Measurements from ENCODE around the gene TBC1D30. TPM values are rescaled to one million over a fixed set of nuclear protein-coding genes. Genes with fewer than 3 reads are reported as not detected.

The TBC1D30 gene
- total RNA-seq, 4 donors from 2014 or later, result 1.8 to 8.0 (median 3.5) TPM

GRCh38 chr12:64792128-64792527 is 32.3 kb upstream of the TBC1D30 start:
- no peaks in the 10 kb centered on the region for H3K36me3 ChIP-seq
- H3K4me1 ChIP-seq, result peaks cover 0 to 26% (median 0%) of the 10 kb centered on the region in 3 donors
- intact Hi-C loops (cut with DNase I), result no loop called here
- DNase-seq, result no peak
- 65 to 76% methylated on average over 1 of the region's 1 CpG for WGBS, 2 donors
- H3K27ac ChIP-seq, result no peak overlapping the region
- no peak overlapping the region for H3K4me3 ChIP-seq
- H3K9me3 ChIP-seq, result no peaks in the 10 kb centered on the region
- TF ChIP-seq POLR2A (IDR thresholded peaks at IDR 0.05) (no peak), CTCF (IDR thresholded peaks at IDR 0.05) (no peak)
- no peaks in the 10 kb centered on the region for H3K27me3 ChIP-seq

GRCh38 chr12:64793610-64794009 is 30.8 kb upstream of the TBC1D30 start:
- TF ChIP-seq CTCF (IDR thresholded peaks at IDR 0.05) (no peak), POLR2A (IDR thresholded peaks at IDR 0.05) (no peak)
- Histone ChIP-seq H3K4me3 (no peak overlapping the region), H3K27me3 (no peaks in the 10 kb centered on the region), H3K4me1 (peaks cover 0 to 28% (median 0%) of the 10 kb centered on the region in 3 donors), H3K36me3 (no peaks in the 10 kb centered on the region), H3K27ac (no peak overlapping the region), H3K9me3 (no peaks in the 10 kb centered on the region)
- intact Hi-C loops (cut with DNase I), result no loop called here
- no peak for DNase-seq
- 68 to 72% methylated on average over 3 of the region's 3 CpGs for WGBS, 2 donors

GRCh38 chr12:64794305-64794704 is 30.1 kb upstream of the TBC1D30 start:
- Histone ChIP-seq H3K27ac (no peak overlapping the region), H3K36me3 (no peaks in the 10 kb centered on the region), H3K4me3 (no peak overlapping the region), H3K4me1 (peaks cover 0 to 28% (median 0%) of the 10 kb centered on the region in 3 donors), H3K27me3 (no peaks in the 10 kb centered on the region), H3K9me3 (no peaks in the 10 kb centered on the region)
- 60 to 73% methylated on average over 3 of the region's 3 CpGs for WGBS, 2 donors
- intact Hi-C loops (cut with DNase I), result no loop called here
- DNase-seq, result no peak
- TF ChIP-seq POLR2A (IDR thresholded peaks at IDR 0.05), result no peak
- no peak for TF ChIP-seq CTCF (IDR thresholded peaks at IDR 0.05)

- no peak overlapping the region for H3K4me3 ChIP-seq
- intact Hi-C loops (cut with DNase I), result no loop called here
- H3K36me3 ChIP-seq, result no peaks in the 10 kb centered on the region
- H3K9me3 ChIP-seq, result no peaks in the 10 kb centered on the region
- peak overlapping the region in 1 of 4 donors; percentile 23 for H3K27ac ChIP-seq
- DNase-seq, result peak; percentile 6
- TF ChIP-seq POLR2A (IDR thresholded peaks at IDR 0.05) (no peak), CTCF (IDR thresholded peaks at IDR 0.05) (peak; percentile 56 to 82 (median 78))
- peaks cover 0 to 17% (median 0%) of the 10 kb centered on the region in 3 donors for H3K4me1 ChIP-seq
- peaks cover 0 to 13% (median 0%) of the 10 kb centered on the region in 4 donors for H3K27me3 ChIP-seq
- WGBS, 2 donors, result 48% methylated on average over 5 of the region's 5 CpGs
Measured at GRCh38 chr12:64796205-64796845, 28.1 kb upstream of the TBC1D30 start.

GRCh38 chr12:64797156-64797555 is 27.3 kb upstream of the TBC1D30 start:
- 57 to 86% methylated on average over 1 of the region's 1 CpG for WGBS, 2 donors
- intact Hi-C loops (cut with DNase I), result no loop called here
- Histone ChIP-seq H3K4me1 (peaks cover 0 to 20% (median 0%) of the 10 kb centered on the region in 3 donors), H3K27me3 (peaks cover 0 to 14% (median 0%) of the 10 kb centered on the region in 4 donors), H3K36me3 (no peaks in the 10 kb centered on the region), H3K27ac (no peak overlapping the region), H3K4me3 (no peak overlapping the region), H3K9me3 (no peaks in the 10 kb centered on the region)
- no peak for DNase-seq
- TF ChIP-seq POLR2A (IDR thresholded peaks at IDR 0.05), result no peak
- TF ChIP-seq CTCF (IDR thresholded peaks at IDR 0.05), result no peak
